Smooth muscle cell (in vitro differentiated cells): ENCODE measurements around the gene SIRPG. TPM values are rescaled to one million over a fixed set of nuclear protein-coding genes. Genes with fewer than 3 reads are reported as not detected.
"Not testable (repeated sequence)": the region's sequence is repeated elsewhere in the genome, so short reads cannot be mapped to it uniquely, and the experiment has no call there.

Experiments
- DNase-seq: peaks from one replicate; lab custom pipeline; 2025; ENCODE audit not compliant: unreplicated experiment; lab: John Stamatoyannopoulos, UW
- H2AFZ ChIP-seq: fragments of 200-600 bp; sonication (generic); 2 replicates; pipeline ENCODE4 v1.6.0; 2016; ENCODE audit warnings: antibody characterized with exemption, low read depth, mild to moderate bottlenecking
- H3F3A ChIP-seq: fragments of 200-600 bp; sonication (generic); 2 replicates; pipeline ENCODE4 v1.6.0; 2017; ENCODE audit warnings: antibody characterized with exemption, low read depth
- H3K27ac ChIP-seq: fragments of 200-600 bp; sonication (generic); 2 replicates; pipeline ENCODE4 v1.5.1; 2016; ENCODE audit warnings: low read depth, mild to moderate bottlenecking
- H3K27me3 ChIP-seq: fragments of 200-600 bp; sonication (generic); 2 replicates; pipeline ENCODE4 v1.6.1; 2016; ENCODE audit warnings: low read depth, mild to moderate bottlenecking
- H3K36me3 ChIP-seq: fragments of 200-600 bp; sonication (generic); 2 replicates; pipeline ENCODE4 v1.5.1; 2016; ENCODE audit warnings: low read depth
- H3K4me1 ChIP-seq: fragments of 200-600 bp; sonication (generic); 2 replicates; pipeline ENCODE4 v1.5.1; 2016; ENCODE audit warnings: low read depth
- H3K4me2 ChIP-seq: fragments of 200-600 bp; sonication (generic); 2 replicates; pipeline ENCODE4 v1.6.0; 2016; ENCODE audit warnings: mild to moderate bottlenecking
- H3K4me3 ChIP-seq: fragments of 200-600 bp; sonication (generic); 2 replicates; pipeline ENCODE4 v1.5.1; 2016; ENCODE audit warnings: mild to moderate bottlenecking
- H3K79me2 ChIP-seq: fragments of 200-600 bp; sonication (generic); 2 replicates; pipeline ENCODE4 v1.6.0; 2016; ENCODE audit warnings: low read depth, mild to moderate bottlenecking
- H3K9ac ChIP-seq: fragments of 200-600 bp; sonication (generic); 2 replicates; pipeline ENCODE4 v1.6.0; 2016; ENCODE audit warnings: low read depth
- H3K9me3 ChIP-seq: fragments of 200-600 bp; sonication (generic); replicated peaks from 2 replicates; pipeline ENCODE4 v1.5.1; 2016; ENCODE audit warnings: low read depth
- H4K20me1 ChIP-seq: fragments of 200-600 bp; sonication (generic); 2 replicates; pipeline ENCODE4 v1.6.0; 2016; ENCODE audit warnings: low read depth
- CTCF ChIP-seq: fragments of 200-600 bp; sonication (generic); IDR thresholded peaks from 2 replicates; pipeline ENCODE4 v1.5.1; 2017; ENCODE audit warnings: borderline replicate concordance, mild to moderate bottlenecking, antibody characterized with exemption; ENCODE audit not compliant: insufficient read depth, poor library complexity, severe bottlenecking
- WGBS: methylation state at CpG from one replicate; pipeline ENCODE4 v1.1.7; 2016; ENCODE audit warnings: low lambda C conversion rate; 5-methylcytosine and 5-hydroxymethylcytosine counted together
- polyA plus RNA-seq: library from polyadenylated mRNA; unstranded; fragments of >200 nt; fragmentation: Nextera tagmentation; extraction: Ambion mirVana; gene quantifications from 2 replicates; pipeline ENCODE4 v1.2.1, GENCODE V29; 2016
- total RNA-seq: library from RNA; depleted of rRNA; stranded (reverse); fragments of >200 nt; gene quantifications from 2 replicates; pipeline ENCODE4 v1.2.3, GENCODE V29; 2014

SIRPG gene
- not detected in 2 replicates for total RNA-seq
- not detected in 2 replicates for polyA plus RNA-seq

GRCh38 chr20:1657556-1658334 is at the start of gene SIRPG:
Gene SIRPG (minus strand): TSS chr20:1657779. CDS start chr20:1657714, 65 bp downstream.
- H4K20me1 ChIP-seq = no peaks in the 10 kb centered on the region
- H3K27me3 ChIP-seq = peaks cover 6% of the 10 kb centered on the region
- no peak within 1 kb of the TSS for H3K4me3 ChIP-seq
- no peaks in the 10 kb centered on the region for H3K9me3 ChIP-seq
- H3K36me3 ChIP-seq = no peaks in the 10 kb centered on the region
- no peaks in the 10 kb centered on the region for H3F3A ChIP-seq
- H3K4me2 ChIP-seq = no peak within 1 kb of the TSS
- no peak for DNase-seq
- no peaks in the 10 kb centered on the region for H3K4me1 ChIP-seq
- no peak within 1 kb of the TSS for H3K27ac ChIP-seq
- H2AFZ ChIP-seq = no peak within 1 kb of the TSS
- no peak for TF ChIP-seq CTCF
- no peaks in the 10 kb centered on the region for H3K79me2 ChIP-seq
- H3K9ac ChIP-seq = no peak within 1 kb of the TSS
- 80% methylated on average over 5 of the region's 5 CpGs for WGBS

- H3K4me2 ChIP-seq, H3K9me3 ChIP-seq, H3K27me3 ChIP-seq, H2AFZ ChIP-seq, DNase-seq, H3K4me1 ChIP-seq, H4K20me1 ChIP-seq, H3K4me3 ChIP-seq, H3F3A ChIP-seq, H3K27ac ChIP-seq, H3K79me2 ChIP-seq, H3K9ac ChIP-seq, H3K36me3 ChIP-seq: not testable (repeated sequence)
- WGBS = 93% methylated on average over 13 of the region's 13 CpGs
These were observed 49.3 kb upstream of the SIRPG start for GRCh38 chr20:1706887-1707286.

GRCh38 chr20:1706079-1706478 is 48.5 kb upstream of the SIRPG start:
- no peak overlapping the region for H2AFZ ChIP-seq
- TF ChIP-seq CTCF = no peak
- H3K9me3 ChIP-seq = no peaks in the 10 kb centered on the region
- no peaks in the 10 kb centered on the region for H4K20me1 ChIP-seq
- no peaks in the 10 kb centered on the region for H3K79me2 ChIP-seq
- no peak for DNase-seq
- no peaks in the 10 kb centered on the region for H3K36me3 ChIP-seq
- no peak overlapping the region for H3K4me3 ChIP-seq
- H3K9ac ChIP-seq = no peak overlapping the region
- H3K27ac ChIP-seq = no peak overlapping the region
- peaks cover 3% of the 10 kb centered on the region for H3K27me3 ChIP-seq
- no peak overlapping the region for H3K4me2 ChIP-seq
- no peaks in the 10 kb centered on the region for H3K4me1 ChIP-seq
- 83% methylated on average over 1 of the region's 1 CpG for WGBS
- H3F3A ChIP-seq = no peaks in the 10 kb centered on the region

- no peak for TF ChIP-seq CTCF
- H4K20me1 ChIP-seq = no peaks in the 10 kb centered on the region
- H3F3A ChIP-seq = no peaks in the 10 kb centered on the region
- no peaks in the 10 kb centered on the region for H3K9me3 ChIP-seq
- no peak for DNase-seq
- no peaks in the 10 kb centered on the region for H3K4me1 ChIP-seq
- H3K4me3 ChIP-seq = no peak overlapping the region
- no peak overlapping the region for H3K27ac ChIP-seq
- no peak overlapping the region for H3K4me2 ChIP-seq
- H3K9ac ChIP-seq = no peak overlapping the region
- WGBS = 73% methylated on average over 2 of the region's 2 CpGs
- no peaks in the 10 kb centered on the region for H3K79me2 ChIP-seq
- peaks cover 9% of the 10 kb centered on the region for H3K27me3 ChIP-seq
- H3K36me3 ChIP-seq = no peaks in the 10 kb centered on the region
- no peak overlapping the region for H2AFZ ChIP-seq
These were observed 45.3 kb upstream of the SIRPG start for GRCh38 chr20:1702855-1703254.
